Measurements from ENCODE around the gene RCN2.

The RCN2 gene

DNA sequence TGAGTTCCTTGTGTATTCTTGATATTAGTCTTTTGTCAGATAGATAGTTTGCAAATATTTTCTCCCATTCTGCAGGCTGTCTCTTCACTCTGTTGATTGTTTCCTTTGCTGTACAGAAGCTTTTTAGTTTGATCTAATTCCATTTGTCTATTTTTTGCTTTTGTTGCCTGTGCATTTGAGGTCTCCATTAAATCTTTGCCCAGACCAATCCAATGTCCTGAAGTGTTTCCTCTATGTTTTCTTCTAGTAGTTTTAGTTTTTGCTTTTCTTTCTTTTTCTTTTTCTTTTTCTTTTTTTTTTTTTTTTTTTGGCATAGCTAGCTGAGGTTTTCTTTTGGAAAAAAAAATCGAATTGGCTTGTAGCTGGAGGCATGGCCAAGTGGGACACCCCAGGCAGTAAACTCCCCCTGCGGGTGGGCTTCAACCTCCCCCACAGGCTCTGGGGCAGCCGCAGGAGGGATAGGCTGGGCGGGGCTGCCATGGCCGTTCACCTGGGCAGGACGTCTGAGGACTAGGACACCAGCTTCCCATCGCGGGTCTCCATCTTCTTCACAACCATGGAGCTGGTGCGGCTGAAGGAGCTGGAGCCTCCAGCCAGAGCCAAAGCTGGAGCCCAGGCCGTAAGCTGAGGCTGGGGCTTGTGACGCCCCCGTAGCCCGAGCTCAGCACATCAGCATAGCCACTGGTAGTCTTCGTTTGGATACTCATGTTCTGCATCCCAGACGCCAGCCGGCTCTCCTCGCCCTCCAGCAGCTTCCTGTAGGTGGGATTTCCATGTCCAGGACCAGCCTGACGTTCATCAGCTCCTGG is 47.2 kb downstream of the RCN2 start:
- TF ChIP-seq TAF1 (IDR thresholded peaks at IDR 0.05; ENCODE audit: borderline replicate concordance, insufficient read depth, low read length) (no peak), REST (IDR thresholded peaks at IDR 0.05; ENCODE audit: insufficient read depth in 1 of 2, low read depth in 2 of 2, low read length in 2 of 2) (no peak), SIN3A (IDR thresholded peaks at IDR 0.05; ENCODE audit: borderline replicate concordance, insufficient read depth, low read length) (no peak), POLR2AphosphoS5 (IDR thresholded peaks at IDR 0.05; ENCODE audit: low read depth, low read length) (no peak), FOXP2 (optimal IDR thresholded peaks at IDR 0.05; ENCODE audit: borderline replicate concordance, extremely low read depth, extremely low read length, insufficient read depth) (no peak)

DNA sequence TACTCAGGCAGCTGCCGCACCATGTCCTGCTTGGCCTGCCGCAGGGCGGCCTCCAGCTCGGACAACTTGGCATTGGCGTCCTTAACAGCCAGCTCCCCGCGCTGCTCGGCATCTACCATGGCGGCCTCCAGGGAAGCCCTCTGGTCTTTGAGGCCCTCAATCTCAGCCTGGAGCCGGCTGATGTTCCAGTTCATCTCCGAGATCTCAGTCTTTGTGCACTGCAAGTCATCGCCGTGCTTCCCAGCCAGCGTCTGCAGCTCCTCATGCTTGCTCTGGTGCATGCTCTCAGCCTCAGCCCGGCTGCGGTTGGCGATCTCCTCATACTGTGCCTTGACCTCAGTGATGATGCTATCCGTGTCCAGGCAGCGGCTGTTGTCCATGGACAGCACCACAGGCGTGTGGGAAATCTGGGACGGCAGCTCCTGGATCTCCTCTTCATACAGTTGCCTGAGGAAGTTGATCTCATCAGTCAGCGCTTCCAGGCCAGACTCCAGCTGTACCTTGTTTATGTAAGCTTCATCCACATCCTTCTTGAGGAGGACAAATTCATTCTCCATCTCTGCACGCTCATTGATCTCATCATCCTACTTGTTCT is 47.9 kb downstream of the RCN2 start:
- TF ChIP-seq TAF1 (IDR thresholded peaks at IDR 0.05; ENCODE audit: borderline replicate concordance, insufficient read depth, low read length) (no peak), REST (IDR thresholded peaks at IDR 0.05; ENCODE audit: insufficient read depth in 1 of 2, low read depth in 2 of 2, low read length in 2 of 2) (peak in 1 of 2 experiments; percentile 59; a peak in 1 of 4 replicates), SIN3A (IDR thresholded peaks at IDR 0.05; ENCODE audit: borderline replicate concordance, insufficient read depth, low read length) (0 out of 2 replicates have a peak, but pooled peaks have one; percentile 20)

GRCh38 chr15:76979996-76980520 is 48.5 kb downstream of the RCN2 start:
- TF ChIP-seq REST (IDR thresholded peaks at IDR 0.05; ENCODE audit: insufficient read depth in 1 of 2, low read depth in 2 of 2, low read length in 2 of 2) (no peak), TAF1 (IDR thresholded peaks at IDR 0.05; ENCODE audit: borderline replicate concordance, insufficient read depth, low read length) (no peak), SIN3A (IDR thresholded peaks at IDR 0.05; ENCODE audit: borderline replicate concordance, insufficient read depth, low read length) (no peak), POLR2AphosphoS5 (IDR thresholded peaks at IDR 0.05; ENCODE audit: low read depth, low read length) (no peak), FOXP2 (optimal IDR thresholded peaks at IDR 0.05; ENCODE audit: borderline replicate concordance, extremely low read depth, extremely low read length, insufficient read depth) (no peak)

GRCh38 chr15:76982356-76982755 is 50.8 kb downstream of the RCN2 start:
- TF ChIP-seq POLR2AphosphoS5 (IDR thresholded peaks at IDR 0.05; ENCODE audit: low read depth, low read length), result no peak
- no peak for TF ChIP-seq FOXP2 (optimal IDR thresholded peaks at IDR 0.05; ENCODE audit: borderline replicate concordance, extremely low read depth, extremely low read length, insufficient read depth)

DNA sequence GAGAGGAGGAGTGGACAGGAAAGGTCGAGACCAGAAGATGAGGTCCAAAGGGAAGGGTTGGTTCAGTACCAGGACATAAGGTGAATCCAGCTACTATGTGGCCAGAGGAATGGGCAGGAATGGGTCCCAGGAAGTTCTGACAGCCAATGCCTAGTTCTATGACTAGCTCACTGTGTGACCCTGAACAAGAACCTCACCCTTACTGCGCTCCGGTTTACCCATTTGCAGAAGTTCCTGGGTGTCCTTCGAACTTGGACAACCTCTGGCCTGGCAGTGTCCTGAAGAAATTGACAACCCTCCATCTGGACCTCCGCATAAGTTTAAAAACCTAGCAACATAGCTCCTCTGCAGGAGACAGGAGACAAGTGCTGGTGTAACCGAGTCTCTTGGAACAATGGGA is 51.2 kb downstream of the RCN2 start:
- no peak for TF ChIP-seq TAF1 (IDR thresholded peaks at IDR 0.05; ENCODE audit: borderline replicate concordance, insufficient read depth, low read length)
- TF ChIP-seq SIN3A (IDR thresholded peaks at IDR 0.05; ENCODE audit: borderline replicate concordance, insufficient read depth, low read length), result no peak
- no peak for TF ChIP-seq REST (IDR thresholded peaks at IDR 0.05; ENCODE audit: insufficient read depth in 1 of 2, low read depth in 2 of 2, low read length in 2 of 2)
- no peak for TF ChIP-seq FOXP2 (optimal IDR thresholded peaks at IDR 0.05; ENCODE audit: borderline replicate concordance, extremely low read depth, extremely low read length, insufficient read depth)
- no peak for TF ChIP-seq POLR2AphosphoS5 (IDR thresholded peaks at IDR 0.05; ENCODE audit: low read depth, low read length)

Measured in PFSK-1 (cell line).